Keratinocyte (primary cell): Measurements from ENCODE around the gene DGKZ. TPM values are rescaled to one million over a fixed set of nuclear protein-coding genes. Genes with fewer than 3 reads are reported as not detected.

Experiments
- DNase-seq: peaks from one replicate; pipeline ENCODE4 v3.0.0-alpha.2; 2011; ENCODE audit warnings: low read depth, missing footprints, low spot score
- FAIRE-seq: peaks from 2 replicates; lab custom pipeline; 2011; peaks lifted over from hg19 to GRCh38; lab: Jason Lieb, UNC
- H2AFZ ChIP-seq: 2 replicates; pipeline ENCODE4 v1.6.0; 2012; ENCODE audit warnings: low read length, control low read depth, inconsistent platforms; ENCODE audit not compliant: control insufficient read depth
- H3K27ac ChIP-seq: 2 replicates; pipeline ENCODE4 v1.5.1; 2011; ENCODE audit warnings: low read length; ENCODE audit not compliant: control insufficient read depth, insufficient read depth
- H3K27me3 ChIP-seq: 3 replicates; pipeline ENCODE4 v1.6.0; 2011; ENCODE audit warnings: low read length; ENCODE audit not compliant: control insufficient read depth, insufficient read depth; ENCODE audit errors: extremely low read depth
- H3K36me3 ChIP-seq, 2 experiments: 2 replicates in 1 of 2; 3 replicates in 1 of 2; pipeline ENCODE4 v1.5.1; 2011; ENCODE audit warnings: low read length in 2 of 2, mild to moderate bottlenecking in 1 of 2; ENCODE audit not compliant: control insufficient read depth in 2 of 2, insufficient read depth in 2 of 2; ENCODE audit errors: extremely low read depth in 1 of 2
- H3K4me1 ChIP-seq: 3 replicates; pipeline ENCODE4 v1.5.1; 2011; ENCODE audit warnings: low read length; ENCODE audit not compliant: control insufficient read depth, insufficient read depth; ENCODE audit errors: extremely low read depth
- H3K4me2 ChIP-seq: 3 replicates; pipeline ENCODE4 v1.6.0; 2011; ENCODE audit warnings: low read depth, low read length; ENCODE audit not compliant: control insufficient read depth, insufficient read depth; ENCODE audit errors: extremely low read depth
- H3K4me3 ChIP-seq, 3 experiments: fragments of 200-600 bp in 1 of 3; sonication (generic) in 1 of 3; 2 replicates in 2 of 3; 3 replicates in 1 of 3; pipeline ENCODE4 v1.5.1; 2011 to 2016; ENCODE audit warnings: low read length in 3 of 3, mild to moderate bottlenecking in 3 of 3, control low read depth in 2 of 3, inconsistent platforms in 1 of 3, low read depth in 1 of 3, mixed read lengths in 1 of 3, mixed run types in 1 of 3, moderate library complexity in 1 of 3; ENCODE audit not compliant: control insufficient read depth in 2 of 3, insufficient read depth in 2 of 3; ENCODE audit errors: extremely low read depth in 1 of 3
- H3K79me2 ChIP-seq: 2 replicates; pipeline ENCODE4 v1.6.0; 2012; ENCODE audit warnings: low read length; ENCODE audit not compliant: control insufficient read depth, insufficient read depth
- H3K9ac ChIP-seq: 3 replicates; pipeline ENCODE4 v1.6.0; 2011; ENCODE audit warnings: low read length; ENCODE audit not compliant: control insufficient read depth, insufficient read depth; ENCODE audit errors: extremely low read depth
- H3K9me1 ChIP-seq: 3 replicates; pipeline ENCODE4 v1.6.0; 2011; ENCODE audit warnings: low read length; ENCODE audit not compliant: control insufficient read depth, insufficient read depth; ENCODE audit errors: extremely low read depth
- H3K9me3 ChIP-seq: 2 replicates; pipeline ENCODE4 v1.5.1; 2012; ENCODE audit warnings: low read depth, low read length; ENCODE audit not compliant: control insufficient read depth
- H4K20me1 ChIP-seq: 3 replicates; pipeline ENCODE4 v1.6.0; 2011; ENCODE audit warnings: low read length; ENCODE audit not compliant: control insufficient read depth, insufficient read depth; ENCODE audit errors: extremely low read depth
- EZH2 ChIP-seq: IDR thresholded peaks from one replicate; pipeline ENCODE4 v1.6.1; 2012; ENCODE audit warnings: inconsistent platforms, mild to moderate bottlenecking, low read length, moderate library complexity
- dilution Hi-C: fragments of 300-500 bp; cut with MboI; formaldehyde crosslinking; loops from one replicate; pipeline ENCODE4 v1.7.0; 2020; ENCODE audit warnings: low sequenced_read_pairs; ENCODE audit not compliant: extremely low pct_ligation_motif_present
- polyA plus RNA-seq, 5 experiments: library from polyadenylated mRNA; depleted of rRNA in 3 of 5; stranded (reverse) in 3 of 5; stranded (forward) in 1 of 5; unstranded in 1 of 5; fragments of >200 nt; gene quantifications; 1 replicate in 1 of 5; 2 replicates in 3 of 5; 3 replicates in 1 of 5; pipeline versions ENCODE4 v1.2.1 to v1.2.3, GENCODE V29; 2011 to 2012; ENCODE audit warnings: missing spikeins in 2 of 5, low read depth in 1 of 5, low replicate concordance in 1 of 5
- TF ChIP-seq, protein P1 (sequence below), 3 experiments: IDR thresholded peaks in 1 of 3; conservative IDR thresholded peaks in 1 of 3; optimal IDR thresholded peaks in 1 of 3; 2 replicates in 2 of 3; 3 replicates in 1 of 3; pipeline versions ENCODE3 to v1.5.1; 2011; ENCODE audit warnings: low read length in 3 of 3, mild to moderate bottlenecking in 3 of 3, moderate library complexity in 2 of 3, control low read depth in 1 of 3, inconsistent platforms in 1 of 3; ENCODE audit not compliant: insufficient read depth in 2 of 3; ENCODE audit errors: extremely low read depth in 1 of 3

The DGKZ gene
- polyA plus RNA-seq, 1 donor (not counting 4 experiments of a cell fraction or from before 2014, with no cell fraction given): 23.3 TPM

DNA sequence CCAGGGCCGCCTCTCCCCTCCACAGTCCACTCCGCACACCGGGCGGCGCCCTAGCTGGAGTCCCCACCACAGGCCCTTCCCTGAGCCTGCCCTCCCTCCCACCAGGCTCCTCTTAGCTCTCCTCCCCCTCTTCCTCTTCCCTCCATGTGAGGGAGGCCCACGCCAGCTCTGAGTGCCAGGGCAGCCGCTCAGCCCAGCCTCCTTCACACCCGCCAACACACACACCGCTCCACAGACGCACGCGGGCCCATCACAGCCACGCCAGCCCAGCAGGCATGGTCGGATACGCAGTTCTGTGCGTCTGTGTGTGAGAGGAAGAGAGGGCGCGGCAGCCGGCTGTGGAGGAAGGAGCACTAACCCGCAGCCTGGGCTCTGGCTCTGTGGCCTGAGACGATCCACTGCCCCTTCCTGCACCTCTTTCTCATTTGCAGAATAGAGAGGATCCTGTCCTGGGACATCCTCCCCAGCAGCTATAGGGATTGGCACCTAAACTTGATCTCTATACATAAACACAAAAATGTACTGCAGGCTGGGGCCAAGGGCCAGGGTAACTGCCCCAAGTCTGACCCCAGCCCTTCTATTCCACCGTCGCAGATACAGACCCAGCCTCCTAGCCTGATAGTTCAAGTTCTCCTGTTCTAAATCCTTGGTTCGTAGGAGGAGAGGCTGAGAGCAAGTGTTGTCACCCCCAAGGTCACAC, 40.8 kb downstream of the DGKZ start:
- TF ChIP-seq, protein P1, sequence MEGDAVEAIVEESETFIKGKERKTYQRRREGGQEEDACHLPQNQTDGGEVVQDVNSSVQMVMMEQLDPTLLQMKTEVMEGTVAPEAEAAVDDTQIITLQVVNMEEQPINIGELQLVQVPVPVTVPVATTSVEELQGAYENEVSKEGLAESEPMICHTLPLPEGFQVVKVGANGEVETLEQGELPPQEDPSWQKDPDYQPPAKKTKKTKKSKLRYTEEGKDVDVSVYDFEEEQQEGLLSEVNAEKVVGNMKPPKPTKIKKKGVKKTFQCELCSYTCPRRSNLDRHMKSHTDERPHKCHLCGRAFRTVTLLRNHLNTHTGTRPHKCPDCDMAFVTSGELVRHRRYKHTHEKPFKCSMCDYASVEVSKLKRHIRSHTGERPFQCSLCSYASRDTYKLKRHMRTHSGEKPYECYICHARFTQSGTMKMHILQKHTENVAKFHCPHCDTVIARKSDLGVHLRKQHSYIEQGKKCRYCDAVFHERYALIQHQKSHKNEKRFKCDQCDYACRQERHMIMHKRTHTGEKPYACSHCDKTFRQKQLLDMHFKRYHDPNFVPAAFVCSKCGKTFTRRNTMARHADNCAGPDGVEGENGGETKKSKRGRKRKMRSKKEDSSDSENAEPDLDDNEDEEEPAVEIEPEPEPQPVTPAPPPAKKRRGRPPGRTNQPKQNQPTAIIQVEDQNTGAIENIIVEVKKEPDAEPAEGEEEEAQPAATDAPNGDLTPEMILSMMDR (optimal IDR thresholded peaks at IDR 0.05 in 1 of 3, IDR thresholded peaks at IDR 0.05 in 1 of 3, conservative IDR thresholded peaks at IDR 0.05 in 1 of 3; ENCODE audit: extremely low read depth in 1 of 3, insufficient read depth in 2 of 3, low read length in 3 of 3): no peak
- TF ChIP-seq EZH2: peak; percentile 2
- Histone ChIP-seq H3K36me3 (no peaks in the 10 kb centered on the region), H3K79me2 (no peaks in the 10 kb centered on the region), H3K4me2 (no peak overlapping the region), H3K9me1 (no peaks in the 10 kb centered on the region), H4K20me1 (peaks cover 3% of the 10 kb centered on the region), H3K9ac (no peak overlapping the region), H3K9me3 (no peaks in the 10 kb centered on the region), H3K4me1 (peaks cover 17% of the 10 kb centered on the region), H3K4me3 (no peak overlapping the region), H3K27ac (no peak overlapping the region), H3K27me3 (peaks cover 61% of the 10 kb centered on the region), H2AFZ (no peak overlapping the region)
- DNase-seq (no peak), FAIRE-seq (no peak)
- dilution Hi-C loops: no loop called here

- Histone ChIP-seq H4K20me1 (peaks cover 8% of the 10 kb centered on the region), H3K9ac (no peak overlapping the region), H3K9me3 (no peaks in the 10 kb centered on the region), H3K27ac (no peak overlapping the region), H3K9me1 (no peaks in the 10 kb centered on the region), H3K36me3 (no peaks in the 10 kb centered on the region), H3K4me1 (peaks cover 17% of the 10 kb centered on the region), H3K79me2 (no peaks in the 10 kb centered on the region), H3K27me3 (peaks cover 66% of the 10 kb centered on the region), H2AFZ (no peak overlapping the region), H3K4me3 (peak overlapping the region in 1 of 3 experiments; percentile 66), H3K4me2 (peak overlapping the region; percentile 88)
- FAIRE-seq (no peak), DNase-seq (no peak)
- TF ChIP-seq EZH2: peak; percentile 67
- TF ChIP-seq, protein P1 (optimal IDR thresholded peaks at IDR 0.05 in 1 of 3, IDR thresholded peaks at IDR 0.05 in 1 of 3, conservative IDR thresholded peaks at IDR 0.05 in 1 of 3; ENCODE audit: extremely low read depth in 1 of 3, insufficient read depth in 2 of 3, low read length in 3 of 3): no peak
- dilution Hi-C loops: no loop called here
Measured at GRCh38 chr11:46388619-46389449, 41.6 kb downstream of the DGKZ start.
